Activated naive CD4-positive, alpha-beta T cell treated with anti-CD3 and anti-CD28 coated beads for 36 hours (primary cell): ENCODE data around the gene DNAJC8. TPM values are rescaled to one million over a fixed set of nuclear protein-coding genes. Genes with fewer than 3 reads are reported as not detected.

Experiments used
- CTCF ChIA-PET: fragments of 350-600 bp; sonication (Branson Sonifier 250); formaldehyde crosslinking; loops from one replicate; lab custom pipeline; 2021; ENCODE audit warnings: antibody characterized with exemption; lab: Charles Lee
- DNase-seq: peaks from one replicate; pipeline ENCODE4 v3.0.0-alpha.2; 2020
- H3K27ac Mint-ChIP-seq: one replicate; pipeline ENCODE4 v1.8.0; 2021; ENCODE audit warnings: mild to moderate bottlenecking, mixed read lengths
- H3K27me3 Mint-ChIP-seq: one replicate; pipeline ENCODE4 v1.8.0; 2021; ENCODE audit warnings: low read depth, mixed read lengths
- H3K36me3 Mint-ChIP-seq: one replicate; pipeline ENCODE4 v1.8.0; 2021; ENCODE audit warnings: low read depth, mixed read lengths
- H3K4me1 Mint-ChIP-seq: one replicate; pipeline ENCODE4 v1.8.0; 2021; ENCODE audit warnings: low read depth, mixed read lengths
- H3K4me3 Mint-ChIP-seq: one replicate; pipeline ENCODE4 v1.8.0; 2021; ENCODE audit warnings: mild to moderate bottlenecking, moderate library complexity, mixed read lengths
- H3K9me3 Mint-ChIP-seq: one replicate; pipeline ENCODE4 v1.8.0; 2021; ENCODE audit warnings: mixed read lengths
- intact Hi-C: fragments of 100-400 bp; cut with micrococcal nuclease; formaldehyde crosslinking; loops from one replicate; pipeline ENCODE4 v1.15.1; 2023
- total RNA-seq, 2 experiments: library from RNA; stranded (reverse); gene quantifications; one replicate each; pipeline ENCODE4 v1.2.3, GENCODE V29; 2021

The DNAJC8 gene
- total RNA-seq, 2 experiments from 2014 or later: 113 to 115 TPM

GRCh38 chr1:28173980-28174297, 58.9 kb downstream of the DNAJC8 start:
- Mint-ChIP-seq H3K4me3 (no peak overlapping the region), H3K27ac (no peak overlapping the region), H3K27me3 (peaks cover 26% of the 10 kb centered on the region), H3K36me3 (no peaks in the 10 kb centered on the region), H3K4me1 (peaks cover 33% of the 10 kb centered on the region), H3K9me3 (no peaks in the 10 kb centered on the region)
- intact Hi-C loops: no loop called here
- CTCF ChIA-PET: interaction anchor here (0.7 kb wide), 1 partner anchor 172 kb away, joined by 4 read pairs; no protein-coding TSS in a partner anchor
- no peak for DNase-seq

- no peak for DNase-seq
- H3K4me1 Mint-ChIP-seq: peaks cover 39% of the 10 kb centered on the region
- no peaks in the 10 kb centered on the region for H3K36me3 Mint-ChIP-seq
- peaks cover 26% of the 10 kb centered on the region for H3K27me3 Mint-ChIP-seq
- intact Hi-C loops: no loop called here
- no peaks in the 10 kb centered on the region for H3K9me3 Mint-ChIP-seq
- CTCF ChIA-PET: interaction anchor here (0.7 kb wide), 2 partner anchors 170 to 172 kb away, joined by 4 read pairs; no protein-coding TSS in a partner anchor
- H3K27ac Mint-ChIP-seq: no peak overlapping the region
- H3K4me3 Mint-ChIP-seq: no peak overlapping the region
These were observed 59.5 kb downstream of the DNAJC8 start for GRCh38 chr1:28173151-28173979.

- Mint-ChIP-seq H3K27me3 (peaks cover 28% of the 10 kb centered on the region), H3K36me3 (no peaks in the 10 kb centered on the region), H3K4me1 (peaks cover 41% of the 10 kb centered on the region), H3K9me3 (no peaks in the 10 kb centered on the region), H3K4me3 (no peak overlapping the region), H3K27ac (no peak overlapping the region)
- CTCF ChIA-PET: interaction anchor here (0.7 kb wide), 1 partner anchor 170 kb away, joined by 4 read pairs; no protein-coding TSS in a partner anchor
- intact Hi-C loops: no loop called here
- DNase-seq: peak; percentile 38
These were observed 60.1 kb downstream of the DNAJC8 start for GRCh38 chr1:28172713-28173150.

GRCh38 chr1:28171246-28171645, 61.6 kb downstream of the DNAJC8 start:
- peaks cover 22% of the 10 kb centered on the region for H3K27me3 Mint-ChIP-seq
- no peaks in the 10 kb centered on the region for H3K36me3 Mint-ChIP-seq
- DNase-seq: no peak
- H3K4me3 Mint-ChIP-seq: no peak overlapping the region
- H3K9me3 Mint-ChIP-seq: no peaks in the 10 kb centered on the region
- intact Hi-C loops: no loop called here
- H3K4me1 Mint-ChIP-seq: peaks cover 45% of the 10 kb centered on the region
- CTCF ChIA-PET: no interaction called here
- H3K27ac Mint-ChIP-seq: no peak overlapping the region

GRCh38 chr1:28170001-28170596, 62.7 kb downstream of the DNAJC8 start:
- Mint-ChIP-seq H3K4me1 (peaks cover 45% of the 10 kb centered on the region), H3K27me3 (peaks cover 20% of the 10 kb centered on the region), H3K9me3 (no peaks in the 10 kb centered on the region), H3K27ac (no peak overlapping the region), H3K36me3 (no peaks in the 10 kb centered on the region), H3K4me3 (no peak overlapping the region)
- CTCF ChIA-PET: interaction anchor here (0.6 to 1.2 kb wide), 2 partner anchors 39 to 55 kb away, joined by 3 to 5 read pairs; no protein-coding TSS in a partner anchor
- intact Hi-C loops: no loop called here
- no peak for DNase-seq

GRCh38 chr1:28163496-28164161, 69.2 kb downstream of the DNAJC8 start:
- CTCF ChIA-PET: interaction anchor here (1.4 kb wide), 1 partner anchor 45 kb away, joined by 4 read pairs; no protein-coding TSS in a partner anchor
- DNase-seq: no peak
- H3K4me3 Mint-ChIP-seq: no peak overlapping the region
- H3K27ac Mint-ChIP-seq: no peak overlapping the region
- intact Hi-C loops: no loop called here
- H3K27me3 Mint-ChIP-seq: peaks cover 17% of the 10 kb centered on the region
- H3K36me3 Mint-ChIP-seq: no peaks in the 10 kb centered on the region
- H3K4me1 Mint-ChIP-seq: peaks cover 9% of the 10 kb centered on the region
- no peaks in the 10 kb centered on the region for H3K9me3 Mint-ChIP-seq

- peaks cover 14% of the 10 kb centered on the region for H3K27me3 Mint-ChIP-seq
- no peak overlapping the region for H3K4me3 Mint-ChIP-seq
- DNase-seq: no peak
- CTCF ChIA-PET: no interaction called here
- no peaks in the 10 kb centered on the region for H3K36me3 Mint-ChIP-seq
- H3K27ac Mint-ChIP-seq: no peak overlapping the region
- H3K9me3 Mint-ChIP-seq: no peaks in the 10 kb centered on the region
- intact Hi-C loops: no loop called here
- peaks cover 3% of the 10 kb centered on the region for H3K4me1 Mint-ChIP-seq
These were observed 70.7 kb downstream of the DNAJC8 start for GRCh38 chr1:28162151-28162550.

GRCh38 chr1:28161751-28162150, 71.1 kb downstream of the DNAJC8 start:
- no peak overlapping the region for H3K27ac Mint-ChIP-seq
- no peak overlapping the region for H3K4me3 Mint-ChIP-seq
- peaks cover 14% of the 10 kb centered on the region for H3K27me3 Mint-ChIP-seq
- H3K9me3 Mint-ChIP-seq: no peaks in the 10 kb centered on the region
- CTCF ChIA-PET: interaction anchor here (0.7 kb wide), 1 partner anchor 71 kb away, joined by 3 read pairs; no protein-coding TSS in a partner anchor
- no peaks in the 10 kb centered on the region for H3K4me1 Mint-ChIP-seq
- no peak for DNase-seq
- H3K36me3 Mint-ChIP-seq: no peaks in the 10 kb centered on the region
- intact Hi-C loops: no loop called here

GRCh38 chr1:28160782-28161266, 72.0 kb downstream of the DNAJC8 start:
- CTCF ChIA-PET: interaction anchor here (0.6 to 1.1 kb wide), 3 partner anchors 47 to 304 kb away, joined by 4 to 5 read pairs (median 5); no protein-coding TSS in a partner anchor

GRCh38 chr1:28159680-28160079, 73.1 kb downstream of the DNAJC8 start:
- DNase-seq: no peak
- H3K4me1 Mint-ChIP-seq: no peaks in the 10 kb centered on the region
- no peaks in the 10 kb centered on the region for H3K9me3 Mint-ChIP-seq
- CTCF ChIA-PET: interaction anchor here (0.6 to 0.7 kb wide), 2 partner anchors 11 to 729 kb away, joined by 4 read pairs; no protein-coding TSS in a partner anchor
- H3K4me3 Mint-ChIP-seq: no peak overlapping the region
- peaks cover 9% of the 10 kb centered on the region for H3K27me3 Mint-ChIP-seq
- no peaks in the 10 kb centered on the region for H3K36me3 Mint-ChIP-seq
- no peak overlapping the region for H3K27ac Mint-ChIP-seq
- intact Hi-C loops: no loop called here

More at GRCh38 chr1:28160782-28161266, 72.0 kb downstream of the DNAJC8 start:
- no peak for DNase-seq
- Mint-ChIP-seq H3K27me3 (peaks cover 12% of the 10 kb centered on the region), H3K4me3 (no peak overlapping the region), H3K36me3 (no peaks in the 10 kb centered on the region), H3K4me1 (no peaks in the 10 kb centered on the region), H3K9me3 (no peaks in the 10 kb centered on the region), H3K27ac (no peak overlapping the region)
- intact Hi-C loops: no loop called here

GRCh38 chr1:28159243-28159642, 73.6 kb downstream of the DNAJC8 start:
- DNase-seq: no peak
- CTCF ChIA-PET: no interaction called here
- no peak overlapping the region for H3K27ac Mint-ChIP-seq
- intact Hi-C loops: no loop called here
- no peak overlapping the region for H3K4me3 Mint-ChIP-seq
- no peaks in the 10 kb centered on the region for H3K36me3 Mint-ChIP-seq
- H3K9me3 Mint-ChIP-seq: no peaks in the 10 kb centered on the region
- no peaks in the 10 kb centered on the region for H3K4me1 Mint-ChIP-seq
- peaks cover 6% of the 10 kb centered on the region for H3K27me3 Mint-ChIP-seq

GRCh38 chr1:28157894-28158293, 74.9 kb downstream of the DNAJC8 start:
- intact Hi-C loops: no loop called here
- H3K27ac Mint-ChIP-seq: no peak overlapping the region
- no peak overlapping the region for H3K4me3 Mint-ChIP-seq
- CTCF ChIA-PET: no interaction called here
- peaks cover 5% of the 10 kb centered on the region for H3K27me3 Mint-ChIP-seq
- H3K9me3 Mint-ChIP-seq: no peaks in the 10 kb centered on the region
- no peaks in the 10 kb centered on the region for H3K4me1 Mint-ChIP-seq
- no peaks in the 10 kb centered on the region for H3K36me3 Mint-ChIP-seq
- no peak for DNase-seq
